Inflammatory macrophage treated with lipopolysaccharide for 1 hour (primary cell): ENCODE data around the gene ARL6IP6.
"Not testable (repeated sequence)": the region's sequence is repeated elsewhere in the genome, so short reads cannot be mapped to it uniquely, and the experiment has no call there.

Source experiments
- DNase-seq, 2 donors: peaks; one replicate each; pipeline ENCODE4 v3.0.0-alpha.2; 2020 to 2022

The ARL6IP6 gene

DNA sequence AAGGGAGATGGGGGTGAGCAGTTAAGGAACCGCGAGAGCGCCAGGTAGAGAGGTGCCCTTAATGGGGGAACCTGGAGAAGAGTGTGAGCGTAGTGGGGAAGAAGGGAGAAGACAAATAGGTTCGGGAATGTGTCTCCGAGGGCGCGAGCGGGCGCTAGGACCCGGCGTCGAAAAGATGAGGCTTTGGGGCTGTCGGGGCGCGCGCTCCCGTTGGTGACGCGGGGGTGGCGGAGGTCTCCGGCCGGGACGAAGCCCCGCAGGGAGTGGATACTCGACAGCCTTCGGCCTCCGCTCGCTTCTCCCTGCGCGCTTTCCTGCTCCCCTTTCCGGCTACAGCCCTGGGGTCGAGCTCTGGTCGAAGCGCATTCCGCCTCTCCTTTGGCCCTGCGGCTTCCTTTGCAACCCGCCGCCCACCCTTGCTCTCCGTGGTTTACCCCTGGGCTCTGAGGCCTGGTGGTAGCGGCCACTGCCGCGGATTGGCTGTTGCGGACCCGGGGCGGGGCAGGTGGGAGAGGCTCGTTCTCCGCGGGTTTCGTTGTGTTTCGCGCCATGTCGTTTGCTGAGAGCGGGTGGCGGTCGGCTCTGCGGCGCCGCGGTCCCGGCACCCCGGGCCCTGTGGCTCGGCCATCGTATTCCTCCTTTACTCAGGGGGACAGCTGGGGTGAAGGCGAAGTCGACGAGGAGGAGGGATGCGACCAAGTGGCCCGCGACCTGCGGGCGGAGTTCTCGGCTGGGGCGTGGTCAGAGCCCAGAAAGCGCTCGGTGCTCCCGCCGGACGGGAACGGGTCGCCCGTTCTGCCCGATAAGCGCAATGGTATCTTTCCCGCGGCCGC, at the start of gene ARL6IP6:
Gene ARL6IP6 (plus strand): TSS at position 545 of the 833 bp plus-strand sequence. CDS start 5 bp downstream, at position 550.
- DNase-seq, result peak; percentile 90 to 91

DNA sequence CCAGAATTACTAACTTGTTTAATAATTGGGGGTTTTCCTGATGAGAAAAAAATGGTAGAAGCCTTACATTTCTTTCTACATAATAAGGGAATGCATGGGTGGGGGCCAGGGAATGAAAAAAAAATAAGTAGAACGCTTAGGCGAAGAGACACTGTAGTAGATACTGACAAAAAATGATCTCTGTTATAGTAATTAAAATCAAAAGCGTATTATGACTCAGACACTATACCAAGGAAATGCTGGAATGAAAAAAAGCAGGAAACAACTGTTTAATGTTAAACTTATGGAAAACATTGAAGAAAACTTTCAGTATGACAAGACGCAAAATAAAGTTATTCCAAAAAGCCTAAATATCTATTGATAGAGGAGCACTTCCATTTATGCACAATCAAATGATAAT, 44.1 kb upstream of the ARL6IP6 start:
- DNase-seq, result no peak

DNA sequence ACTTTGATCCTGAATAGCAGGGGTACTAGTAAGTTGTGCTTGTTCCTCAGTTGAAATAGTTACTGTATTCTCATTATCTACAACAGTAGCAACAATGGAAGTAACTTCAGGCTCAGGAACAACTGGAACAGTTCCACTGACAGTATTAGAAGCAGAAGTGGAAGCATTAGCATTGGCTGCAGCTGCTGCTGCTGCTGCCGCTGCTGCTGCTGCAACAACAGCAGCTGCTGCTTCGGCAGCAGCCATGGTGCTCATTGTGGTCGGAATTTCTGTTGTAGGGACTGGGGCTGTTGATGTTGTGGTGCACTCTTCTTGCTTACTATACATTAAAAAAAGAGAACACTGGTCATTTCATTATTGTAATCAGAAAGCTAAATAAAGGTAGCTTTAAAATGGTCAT, 42.0 kb upstream of the ARL6IP6 start:
- DNase-seq, result no peak

- no peak for DNase-seq
Observed at GRCh38 chr2:152678808-152679207, 39.6 kb upstream of the ARL6IP6 start.

GRCh38 chr2:152682663-152683062, 35.8 kb upstream of the ARL6IP6 start:
- no peak for DNase-seq

GRCh38 chr2:152683400-152683799, 35.0 kb upstream of the ARL6IP6 start:
- no peak for DNase-seq

- no peak for DNase-seq
Observed at GRCh38 chr2:152686321-152686720, 32.1 kb upstream of the ARL6IP6 start.

DNA sequence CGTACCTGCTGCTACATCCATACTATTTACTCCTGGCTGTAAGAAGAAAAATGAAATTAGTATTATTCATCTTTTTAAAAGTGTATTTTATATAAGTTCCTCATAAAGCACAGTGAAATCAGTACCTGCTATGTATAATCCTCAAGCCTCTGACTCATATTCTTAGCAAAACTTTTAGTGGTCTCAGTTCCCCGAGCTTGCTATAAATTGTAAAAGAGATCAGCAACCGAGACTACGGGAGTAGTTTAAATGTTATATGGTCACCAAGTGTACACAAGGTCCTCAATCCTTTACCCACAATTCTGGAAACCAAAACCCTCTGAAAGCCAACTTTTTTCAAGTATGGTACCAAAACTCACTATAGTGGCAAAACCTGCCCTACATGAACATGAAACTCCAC, 25.4 kb upstream of the ARL6IP6 start:
- no peak for DNase-seq

GRCh38 chr2:152694161-152694661, 24.2 kb upstream of the ARL6IP6 start:
- peak; percentile 39 to 59 for DNase-seq

- no peak for DNase-seq
Observed at GRCh38 chr2:152695763-152696162, 22.7 kb upstream of the ARL6IP6 start.

GRCh38 chr2:152696476-152696875, 21.9 kb upstream of the ARL6IP6 start:
- DNase-seq, result no peak

GRCh38 chr2:152701198-152701597, 17.2 kb upstream of the ARL6IP6 start:
- no peak for DNase-seq

DNA sequence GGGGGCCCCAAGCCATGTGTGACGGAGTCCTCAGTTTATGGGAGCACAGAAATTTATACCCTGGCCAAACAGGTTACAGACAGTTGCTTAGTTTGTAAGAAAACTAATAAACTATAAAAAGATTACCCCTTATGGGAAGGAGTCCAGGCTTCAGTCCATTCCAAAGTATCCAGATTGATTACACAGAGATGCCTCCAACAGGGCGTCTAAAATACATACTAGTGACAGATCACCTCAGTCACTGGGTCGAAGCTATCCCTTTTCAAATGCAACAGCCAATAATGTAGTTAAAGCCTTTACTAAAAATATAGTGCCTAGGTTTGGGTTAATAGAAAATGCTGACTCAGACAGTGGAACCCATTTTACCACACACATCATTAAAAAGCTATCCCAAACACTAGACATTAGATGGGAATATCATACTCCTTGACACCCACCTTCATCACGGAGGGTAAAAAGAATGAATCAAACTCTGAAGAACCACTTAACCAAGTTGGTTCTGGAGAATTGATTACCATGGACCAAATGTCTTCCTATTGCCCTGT, 11.9 kb upstream of the ARL6IP6 start:
- DNase-seq, result no peak

GRCh38 chr2:152708742-152709141, 9.7 kb upstream of the ARL6IP6 start:
- no peak for DNase-seq

- DNase-seq, result no peak
Observed at GRCh38 chr2:152710713-152711112, 7.7 kb upstream of the ARL6IP6 start.

DNA sequence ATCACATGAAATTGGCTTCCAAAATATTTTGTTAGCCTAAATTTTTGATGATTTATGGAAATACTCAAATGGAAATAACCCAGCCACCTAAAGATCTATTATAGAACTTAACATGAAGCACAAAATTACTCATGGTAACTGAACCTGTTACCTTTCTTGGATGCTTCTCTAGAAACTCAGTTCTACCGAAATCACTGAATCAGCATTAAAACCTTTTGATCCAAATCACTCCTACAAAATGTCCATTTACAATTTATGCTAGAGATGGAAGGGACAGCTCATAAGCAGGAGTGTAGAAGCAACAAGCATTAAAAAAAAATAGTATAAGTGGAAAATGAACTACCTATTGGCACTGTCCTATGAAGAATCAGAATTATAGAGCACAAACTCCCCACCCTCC, 3.3 kb upstream of the ARL6IP6 start:
- no peak for DNase-seq

- peak; percentile 30 to 43 for DNase-seq
Observed at GRCh38 chr2:152715854-152716428, 2.5 kb upstream of the ARL6IP6 start.

DNA sequence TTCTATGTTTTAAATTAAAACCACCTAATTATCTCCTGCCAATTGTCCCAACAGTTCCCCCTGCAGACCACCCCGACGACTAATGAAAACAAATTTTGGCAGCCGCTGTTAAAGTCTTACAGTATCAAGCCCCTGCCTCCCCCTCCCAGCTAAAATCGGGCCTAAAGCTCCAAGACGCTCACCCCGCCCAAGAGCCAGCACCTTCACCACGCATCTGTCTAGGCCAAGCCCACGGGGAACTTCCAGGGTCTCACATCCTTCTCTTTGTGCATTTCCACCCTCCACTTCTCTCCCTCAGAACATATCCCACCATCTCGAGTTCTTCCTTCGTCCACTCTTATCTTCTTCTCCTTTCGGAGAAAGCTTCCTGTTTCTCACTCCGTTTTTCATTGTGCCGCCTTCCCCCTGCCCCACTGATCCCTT, 1.6 kb upstream of the ARL6IP6 start:
- DNase-seq, result no peak

- DNase-seq, result peak; percentile 98 to 100
Observed at GRCh38 chr2:152717228-152718075, 968 bp upstream of the ARL6IP6 start, which contains the start of gene PRPF40A. Gene PRPF40A, minus strand, starts transcription at chr2:152717461. Its CDS starts 22 bp downstream, at chr2:152717439.

DNA sequence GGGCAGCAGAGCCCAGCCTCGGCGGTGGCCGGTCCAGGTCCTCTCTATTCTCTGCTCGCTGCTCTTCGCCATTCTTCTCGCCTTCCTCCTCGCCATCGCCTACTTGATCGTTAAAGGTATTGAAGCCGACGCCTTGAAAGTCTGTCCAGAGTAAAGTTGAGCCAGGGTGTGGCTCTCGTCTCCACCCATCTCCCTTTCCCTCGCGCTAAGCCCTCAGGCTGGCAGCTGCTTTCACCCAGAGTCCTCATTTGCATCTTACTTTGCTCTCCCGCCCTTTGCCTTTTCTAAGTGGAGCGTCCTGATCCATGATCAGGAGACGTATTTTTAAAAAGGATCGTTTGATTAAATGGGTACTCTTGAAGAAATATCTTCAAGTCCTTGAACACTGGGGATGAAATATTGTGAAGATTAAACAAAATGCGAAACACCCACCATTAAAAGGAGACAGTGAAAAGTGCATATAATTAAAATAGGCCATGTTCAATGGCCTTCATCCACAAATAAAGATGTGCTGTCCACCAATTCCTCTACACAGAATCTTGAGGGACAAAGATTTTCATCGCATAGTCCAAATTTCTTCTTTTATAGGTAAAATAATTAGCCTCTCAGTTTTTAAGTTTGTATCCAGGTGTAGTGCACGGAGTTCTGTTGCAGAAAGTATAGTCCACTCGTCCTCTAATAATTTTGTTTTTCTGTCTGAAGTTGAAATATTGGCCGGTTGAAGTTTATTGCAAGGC, 657 bp downstream of the ARL6IP6 start:
- DNase-seq, result peak; percentile 50 to 62

DNA sequence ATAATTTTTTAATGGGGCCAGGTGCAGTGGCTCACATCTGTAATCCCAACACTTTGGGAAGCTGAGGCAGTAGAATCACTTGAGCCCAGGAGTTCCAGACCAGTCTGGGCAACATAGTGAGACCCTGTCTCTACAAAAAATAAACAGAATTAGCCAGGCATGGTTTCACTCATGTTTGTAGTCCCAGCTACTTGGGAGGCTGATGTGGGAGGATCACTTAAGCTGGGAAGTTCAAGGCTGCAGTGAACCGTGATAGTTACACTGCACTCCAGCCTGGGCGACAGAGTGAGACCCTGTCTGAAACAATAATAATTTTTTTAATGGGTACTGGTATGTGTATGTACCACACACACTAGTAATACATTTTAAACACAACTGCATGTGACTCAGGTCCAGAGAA, 2.4 kb downstream of the ARL6IP6 start:
- DNase-seq, result no peak

DNA sequence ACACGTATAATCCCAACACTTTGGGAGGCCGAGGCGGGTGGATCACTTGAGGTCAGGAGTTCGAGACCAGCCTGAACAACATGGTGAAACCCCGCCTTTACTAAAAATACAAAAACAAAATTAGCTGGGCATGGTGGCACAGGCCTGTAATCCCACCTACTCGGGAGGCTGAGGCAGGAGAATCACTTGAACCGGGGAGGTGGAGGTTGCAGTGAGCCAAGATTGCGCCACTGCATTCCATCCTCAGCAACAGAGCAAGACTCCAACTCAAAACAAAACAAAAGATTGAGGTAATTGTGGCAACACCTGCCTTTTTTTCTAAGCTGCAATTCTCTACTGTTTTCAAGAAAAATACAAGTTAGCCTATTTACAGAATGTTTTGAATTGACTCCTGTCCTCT, 4.2 kb downstream of the ARL6IP6 start:
- not testable (repeated sequence) for DNase-seq
